KBM-7 (cell line): ENCODE results near the gene DNAH10.

Experiments used
- DNase-seq: peaks from one replicate; pipeline ENCODE4 v3.0.0-alpha.2; 2015
- in situ Hi-C: fragments of 300-500 bp; cut with MboI; formaldehyde crosslinking; loops from 2 replicates; pipeline ENCODE4 v1.14.3; 2020; ENCODE audit warnings: low sequenced_read_pairs, low pct_unique_long_range_greater_than_20kb, mixed read lengths

Gene DNAH10

DNA sequence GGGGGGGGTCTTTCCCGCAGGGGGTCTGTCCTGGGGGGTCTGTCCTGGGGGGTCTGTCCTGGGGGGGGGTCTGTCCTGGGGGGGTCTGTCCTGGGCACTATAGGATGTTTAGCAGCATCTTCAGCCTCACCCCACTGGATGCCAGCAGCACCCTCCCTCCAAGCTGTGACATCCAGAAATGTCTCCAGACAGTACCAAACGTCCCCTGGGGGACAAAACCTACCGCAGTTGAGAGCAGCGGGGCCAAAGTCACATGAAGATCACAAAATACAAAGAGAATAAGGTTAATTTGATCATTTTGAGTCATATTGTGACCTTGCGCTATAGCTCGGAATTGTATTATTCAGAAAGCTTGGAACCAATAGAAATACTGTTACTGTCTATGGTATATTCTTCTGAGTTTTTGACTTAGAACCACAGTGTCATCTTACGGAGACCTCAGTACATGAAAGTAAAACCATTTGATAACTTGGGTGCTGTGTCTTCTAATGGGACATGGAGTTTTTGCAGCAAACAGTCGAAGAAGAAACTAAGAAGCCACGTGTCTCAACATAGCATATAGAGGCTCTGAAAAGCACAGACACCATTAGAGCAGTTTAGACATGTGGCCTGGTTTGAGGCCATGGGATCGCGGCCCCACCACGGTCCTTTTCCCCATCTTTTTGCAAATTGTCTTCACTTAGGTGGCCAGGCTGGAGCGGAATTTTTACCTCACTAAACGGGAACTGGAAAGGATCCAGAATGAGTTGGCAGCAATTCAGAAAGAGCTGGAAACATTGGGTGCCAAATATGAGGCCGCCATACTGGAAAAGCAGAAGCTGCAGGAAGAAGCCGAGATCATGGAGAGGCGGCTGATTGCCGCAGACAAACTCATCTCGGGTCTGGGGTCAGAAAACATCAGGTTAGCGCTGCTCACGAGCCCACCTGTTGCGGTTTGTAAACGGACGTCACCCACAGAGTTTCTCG lies 150.6 kb downstream of the DNAH10 start:
- peak; percentile 20 for DNase-seq
- in situ Hi-C loops, result no loop called here

- in situ Hi-C loops, result no loop called here
- no peak for DNase-seq
Observed at GRCh38 chr12:123914726-123915333, 152.7 kb downstream of the DNAH10 start.

DNA sequence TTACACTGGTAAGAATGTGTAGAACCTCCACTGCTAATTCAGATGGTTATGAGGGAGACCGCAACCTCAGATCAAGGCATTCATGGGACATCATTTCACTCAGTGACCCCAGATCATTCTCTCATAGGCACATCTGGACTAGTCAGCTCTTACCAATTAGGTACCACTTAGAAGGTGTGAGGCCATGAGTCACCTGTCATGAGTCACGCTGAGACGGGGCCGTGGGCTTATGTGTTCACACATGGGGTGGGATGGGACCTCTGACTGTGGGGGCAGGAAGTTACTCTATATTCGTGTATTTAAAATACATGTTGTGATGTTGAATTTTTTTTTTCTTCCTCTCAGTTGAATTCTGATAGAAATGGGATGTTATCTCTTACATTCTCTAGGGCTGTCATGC lies 154.6 kb downstream of the DNAH10 start:
- no peak for DNase-seq
- in situ Hi-C loops, result no loop called here

DNA sequence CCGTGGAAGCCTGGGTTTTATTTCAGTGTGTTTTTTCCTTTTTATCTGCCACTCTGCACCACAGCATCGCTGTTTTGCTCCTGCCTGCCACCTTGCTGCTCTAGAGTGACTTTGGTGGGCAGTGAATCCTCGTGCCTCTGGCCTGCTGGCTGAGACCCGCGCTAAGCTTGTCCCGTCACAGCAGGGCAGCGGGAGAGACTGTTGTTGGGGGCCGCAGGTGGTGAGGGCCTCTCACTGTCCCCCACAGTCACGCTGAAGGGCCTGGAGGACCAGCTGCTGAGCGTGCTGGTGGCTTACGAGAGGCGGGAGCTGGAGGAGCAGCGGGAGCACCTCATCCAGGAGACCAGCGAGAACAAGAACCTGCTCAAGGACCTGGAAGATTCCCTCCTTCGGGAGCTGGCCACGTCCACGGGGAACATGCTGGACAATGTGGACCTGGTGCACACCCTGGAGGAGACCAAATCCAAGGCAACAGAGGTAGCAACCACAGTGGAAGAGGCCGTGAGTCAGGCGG lies 155.3 kb downstream of the DNAH10 start:
- DNase-seq, result no peak
- in situ Hi-C loops, result no loop called here

DNA sequence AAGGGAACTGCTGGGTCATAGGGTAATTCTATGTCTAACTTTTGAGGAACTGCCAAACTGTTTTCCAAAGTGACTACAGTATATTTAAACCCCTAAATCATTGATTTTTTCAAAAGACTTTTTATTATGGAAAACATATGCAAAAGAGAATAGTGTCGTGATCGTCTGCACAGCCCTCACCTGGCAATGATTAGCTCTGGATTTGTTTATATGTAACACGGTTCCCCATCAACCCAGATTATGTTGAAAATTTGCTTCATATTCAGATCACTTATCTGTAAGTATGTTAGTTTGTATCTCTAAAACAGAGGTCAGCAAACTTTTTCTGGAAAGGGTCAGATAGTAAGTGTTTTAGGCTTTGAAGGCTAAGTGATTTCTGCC lies 157.9 kb downstream of the DNAH10 start:
- in situ Hi-C loops, result no loop called here
- no peak for DNase-seq

DNA sequence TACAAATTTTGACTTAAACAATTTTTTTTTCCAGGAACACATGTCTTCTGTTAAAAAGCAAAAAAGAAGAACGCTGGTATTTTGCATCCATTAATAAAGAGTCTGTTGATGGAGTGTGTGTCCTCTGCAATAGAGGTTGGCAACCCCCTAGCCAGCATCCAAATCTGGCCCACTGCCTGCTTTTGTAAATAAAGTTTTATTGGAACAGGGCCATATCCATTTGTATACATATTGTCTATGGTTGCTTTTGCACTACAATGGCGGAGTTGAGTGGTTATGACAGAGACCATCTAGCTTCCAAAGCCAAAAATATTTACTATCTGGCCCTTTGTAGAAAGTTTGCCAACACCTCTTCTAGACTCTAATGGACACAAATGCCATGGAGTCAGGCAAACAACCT lies 160.9 kb downstream of the DNAH10 start:
- in situ Hi-C loops, result no loop called here

DNA sequence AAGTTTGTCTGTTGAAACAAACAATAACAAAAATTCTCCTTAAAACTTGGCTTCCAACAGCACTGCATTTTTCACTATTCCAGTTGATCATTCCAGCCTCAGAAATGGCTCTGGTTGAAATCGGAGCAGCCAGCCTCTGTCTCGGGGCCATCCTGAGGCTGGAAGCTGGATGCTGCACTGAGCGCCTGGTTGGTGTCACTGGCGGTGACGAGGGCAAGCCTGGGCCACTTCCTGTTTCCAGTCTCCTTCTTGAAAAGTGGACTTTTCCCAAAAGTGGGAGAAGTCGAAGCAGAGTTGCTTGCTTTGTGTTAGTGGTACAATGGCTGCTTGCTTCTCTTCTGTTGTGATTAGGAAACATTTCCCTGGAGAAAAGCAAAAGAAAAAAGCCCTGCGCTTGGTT lies 161.8 kb downstream of the DNAH10 start:
- in situ Hi-C loops, result no loop called here
- DNase-seq, result no peak

More for the DNA sequence above, 160.9 kb downstream of the DNAH10 start:
- DNase-seq, result no peak

DNA sequence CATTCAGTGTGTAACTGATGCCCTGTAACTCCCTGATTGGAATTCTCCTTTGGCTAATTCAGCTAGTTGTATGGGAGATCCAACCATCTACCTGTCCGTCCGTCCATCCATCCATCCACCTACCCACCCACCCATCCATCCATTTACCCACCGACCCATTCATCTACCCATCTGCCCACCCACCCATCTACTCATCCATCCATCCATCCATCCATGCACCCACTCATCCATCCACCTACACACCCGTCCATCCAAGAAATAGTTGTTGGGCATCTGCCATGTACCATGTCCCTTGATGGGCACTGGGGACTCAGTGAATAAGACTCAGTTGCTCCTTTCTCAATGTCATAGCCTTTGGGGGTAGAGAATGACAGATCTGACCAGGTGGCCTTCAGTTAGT lies 162.4 kb downstream of the DNAH10 start:
- in situ Hi-C loops, result no loop called here
- DNase-seq, result no peak

- in situ Hi-C loops, result no loop called here
- peak; percentile 26 for DNase-seq
Observed at GRCh38 chr12:123928274-123928865, 166.3 kb downstream of the DNAH10 start.

GRCh38 chr12:123928897-123929296 lies 166.8 kb downstream of the DNAH10 start:
- DNase-seq, result no peak
- in situ Hi-C loops, result no loop called here

DNA sequence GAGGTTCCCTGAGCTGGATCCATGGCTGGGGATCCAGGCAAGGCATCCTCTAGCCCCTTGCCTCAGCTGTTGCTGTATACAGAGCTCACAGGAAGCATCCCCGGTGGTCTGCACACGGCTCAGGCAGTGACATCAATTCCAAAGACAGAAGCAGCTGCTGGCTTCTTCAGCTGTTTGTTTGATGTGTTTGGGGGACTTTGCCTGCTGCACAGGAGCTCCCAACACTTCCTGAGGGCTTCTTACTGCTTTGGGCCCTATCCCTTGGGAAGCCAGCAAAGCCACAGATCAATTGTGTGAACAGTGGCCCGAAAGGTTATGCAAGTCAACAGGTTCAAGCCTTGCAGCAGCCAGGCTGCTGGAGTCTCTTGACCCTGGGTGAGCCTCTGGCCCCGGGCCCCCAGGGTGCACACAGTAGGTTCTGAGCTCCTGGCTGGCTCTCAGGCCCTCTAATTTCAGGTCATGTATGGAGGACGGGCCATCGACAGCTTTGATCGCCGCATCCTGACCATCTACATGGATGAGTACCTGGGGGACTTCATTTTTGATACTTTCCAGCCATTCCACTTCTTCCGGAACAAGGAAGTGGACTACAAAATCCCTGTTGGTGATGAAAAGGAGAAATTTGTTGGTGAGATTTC lies 168.0 kb downstream of the DNAH10 start:
- in situ Hi-C loops, result no loop called here
- no peak for DNase-seq

DNA sequence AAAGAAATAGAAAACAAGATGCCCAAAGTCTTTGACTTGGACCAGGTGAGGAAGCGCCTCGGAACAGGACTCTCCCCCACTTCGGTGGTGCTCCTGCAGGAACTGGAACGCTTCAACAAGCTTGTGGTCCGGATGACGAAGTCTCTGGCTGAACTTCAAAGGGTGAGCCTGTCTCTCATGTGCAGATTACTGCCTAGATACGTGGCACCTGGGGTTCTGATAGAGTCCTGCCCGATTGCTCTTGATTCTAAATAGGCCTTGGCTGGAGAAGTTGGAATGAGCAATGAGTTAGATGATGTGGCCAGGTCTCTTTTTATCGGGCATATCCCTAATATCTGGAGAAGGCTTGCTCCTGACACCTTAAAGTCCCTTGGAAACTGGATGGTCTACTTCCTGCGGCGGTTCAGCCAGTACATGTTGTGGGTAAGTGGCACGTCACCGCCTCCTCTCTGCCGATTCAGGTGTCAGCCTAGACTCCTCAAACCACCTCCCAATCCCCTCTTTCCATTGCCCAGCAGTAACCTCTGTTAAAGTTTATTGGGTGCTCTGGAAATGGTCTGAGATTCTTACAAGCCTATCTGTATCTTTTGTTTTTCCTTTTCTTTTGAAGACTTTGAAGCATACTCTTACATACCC lies 169.7 kb downstream of the DNAH10 start:
- in situ Hi-C loops, result no loop called here

DNA sequence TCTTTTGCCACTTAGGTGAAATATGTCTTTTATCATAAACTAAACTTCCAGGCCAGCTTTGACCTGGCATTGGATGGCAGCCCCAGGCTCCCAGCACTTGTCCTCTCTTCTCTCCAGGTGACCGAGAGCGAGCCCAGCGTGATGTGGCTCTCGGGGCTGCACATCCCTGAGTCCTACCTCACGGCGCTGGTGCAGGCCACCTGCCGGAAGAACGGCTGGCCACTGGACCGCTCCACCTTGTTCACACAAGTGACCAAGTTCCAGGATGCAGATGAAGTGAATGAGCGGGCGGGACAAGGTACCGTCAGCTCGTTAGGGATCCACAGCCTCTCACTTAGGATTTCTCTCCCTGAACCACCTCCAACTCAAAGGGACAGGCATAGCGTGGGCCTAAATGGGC lies 171.1 kb downstream of the DNAH10 start:
- in situ Hi-C loops, result no loop called here
- DNase-seq, result no peak

More for the DNA sequence above, 169.7 kb downstream of the DNAH10 start:
- no peak for DNase-seq

DNA sequence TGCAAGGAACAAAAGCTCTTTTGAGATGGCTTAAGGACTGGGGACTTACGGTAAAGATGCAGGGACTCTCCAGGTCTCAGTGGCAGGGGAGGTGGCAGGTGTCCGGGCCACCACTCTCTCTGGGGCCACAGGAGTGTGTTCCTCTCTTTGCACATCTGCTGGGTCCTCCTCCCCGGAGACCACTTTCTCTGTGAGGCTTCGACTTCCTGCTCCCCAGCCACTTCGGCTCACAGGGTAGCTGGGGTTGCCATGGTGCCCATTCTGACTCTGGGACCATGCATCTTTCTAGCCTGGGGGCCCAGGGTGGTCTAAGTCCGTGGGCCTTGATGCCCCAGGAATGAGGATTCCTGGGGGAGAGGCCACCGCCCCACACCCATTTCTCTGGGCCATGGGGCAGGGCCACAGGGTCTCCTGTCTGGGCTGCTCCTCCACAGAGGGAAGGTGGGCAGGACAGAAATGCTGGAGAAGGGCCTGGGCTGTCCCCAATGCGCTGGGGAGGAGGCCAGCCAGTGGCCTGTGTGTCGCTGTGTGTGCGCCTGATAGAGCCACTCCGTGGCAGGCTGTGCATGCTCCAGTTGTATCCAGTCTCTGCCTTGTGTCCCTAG lies 172.0 kb downstream of the DNAH10 start:
- DNase-seq, result no peak
- in situ Hi-C loops, result no loop called here

DNA sequence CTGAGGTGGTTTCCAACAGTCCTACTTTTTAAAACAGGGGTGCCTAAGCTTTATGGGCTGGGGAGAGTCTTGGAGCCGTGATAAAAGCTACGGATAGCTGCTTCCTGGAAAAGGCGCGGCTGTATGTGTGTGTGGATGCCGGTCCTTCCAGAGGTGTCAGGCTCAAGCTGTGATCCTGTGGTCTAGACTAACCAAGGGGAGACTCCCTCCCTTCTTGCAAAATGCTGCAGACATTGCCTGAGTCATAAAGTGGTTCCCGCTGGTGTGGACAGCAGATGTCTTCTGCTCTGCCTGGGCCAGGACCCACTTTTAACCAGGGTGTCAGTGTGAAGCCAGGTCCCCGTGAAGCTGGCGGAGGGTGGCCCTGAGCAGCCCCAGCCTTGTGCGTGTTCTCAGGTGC lies 172.7 kb downstream of the DNAH10 start:
- no peak for DNase-seq
- in situ Hi-C loops, result no loop called here

- no peak for DNase-seq
- in situ Hi-C loops, result no loop called here
Observed at GRCh38 chr12:123935956-123936355, 173.9 kb downstream of the DNAH10 start.

- in situ Hi-C loops, result no loop called here
- no peak for DNase-seq
Observed at GRCh38 chr12:123936471-123936870, 174.4 kb downstream of the DNAH10 start.

- in situ Hi-C loops, result no loop called here
- DNase-seq, result no peak
Observed at GRCh38 chr12:123936956-123937706, 175.0 kb downstream of the DNAH10 start.
